GM10248 (cell line): ENCODE measurements around the gene IGFL4.

Source experiments
- CTCF ChIA-PET: fragments of 300-600 bp; sonication (Branson Sonifier 250); formaldehyde crosslinking; extraction: SDS; loops from one replicate; lab custom pipeline; 2021; ENCODE audit warnings: antibody characterized with exemption; lab: Yijun Ruan, JAX
- POLR2A ChIA-PET: fragments of 350-650 bp; sonication (Branson Sonifier 250); formaldehyde crosslinking; extraction: SDS; loops from one replicate; lab custom pipeline; 2020; ENCODE audit warnings: antibody characterized with exemption; lab: Yijun Ruan, JAX
- DNase-seq: peaks from one replicate; pipeline ENCODE4 v3.0.0; 2012; ENCODE audit errors: extremely low spot score
- CTCF ChIP-seq: IDR thresholded peaks from 2 replicates; pipeline ENCODE4 v1.5.1; 2012; ENCODE audit warnings: mild to moderate bottlenecking, low read depth; ENCODE audit errors: extremely low read depth, missing control alignments, control extremely low read depth

Gene IGFL4

GRCh38 chr19:46040952-46041500 is at the start of gene IGFL4:
IGFL4 (minus strand) TSS chr19:46041002; CDS start chr19:46040962, 40 bp downstream.
- POLR2A ChIA-PET, result no interaction called here
- TF ChIP-seq CTCF, result no peak
- DNase-seq, result no peak
- CTCF ChIA-PET, result interaction anchor here (1.6 to 1.7 kb wide), 2 partner anchors 12 to 24 kb away, joined by 5 to 10 read pairs; no protein-coding TSS in a partner anchor

- ChIA-PET POLR2A (no interaction called here), CTCF (interaction anchor here (1.1 to 1.6 kb wide), 2 partner anchors 49 to 62 kb away, joined by 3 read pairs; no protein-coding TSS in a partner anchor)
- no peak for TF ChIP-seq CTCF
- DNase-seq, result no peak
Measured at GRCh38 chr19:46090444-46090843, 49.6 kb upstream of the IGFL4 start.

- no peak for TF ChIP-seq CTCF
- ChIA-PET POLR2A (no interaction called here), CTCF (interaction anchor here (1.1 to 1.6 kb wide), 2 partner anchors 50 to 61 kb away, joined by 3 read pairs; no protein-coding TSS in a partner anchor)
- DNase-seq, result no peak
Measured at GRCh38 chr19:46089432-46089831, 48.6 kb upstream of the IGFL4 start.

GRCh38 chr19:46088101-46088500 is 47.3 kb upstream of the IGFL4 start:
- ChIA-PET POLR2A (no interaction called here), CTCF (interaction anchor here (1.2 kb wide), 1 partner anchor 60 kb away, joined by 3 read pairs; no protein-coding TSS in a partner anchor)
- TF ChIP-seq CTCF, result no peak
- DNase-seq, result no peak

GRCh38 chr19:46085888-46086287 is 45.1 kb upstream of the IGFL4 start:
- ChIA-PET POLR2A (no interaction called here), CTCF (no interaction called here)
- TF ChIP-seq CTCF, result no peak
- no peak for DNase-seq

- TF ChIP-seq CTCF, result no peak
- POLR2A ChIA-PET, result no interaction called here
- no peak for DNase-seq
Measured at GRCh38 chr19:46082728-46083050, 41.9 kb upstream of the IGFL4 start.

More at GRCh38 chr19:46082728-46083050, 41.9 kb upstream of the IGFL4 start:
- CTCF ChIA-PET, result interaction anchor here (0.8 to 4.4 kb wide), 17 partner anchors 15 to 283 kb away, joined by 3 to 42 read pairs (median 3); no protein-coding TSS in a partner anchor
